IMR-90 (cell line): ENCODE results near the gene TRAPPC2L. TPM values are rescaled to one million over a fixed set of nuclear protein-coding genes. Genes with fewer than 3 reads are reported as not detected.

Experiments
- ATAC-seq: fragments of 200-7000 bp; cut with Tn5 transposase; 2 replicates; pipeline ENCODE4 v1.9.1; 2020; ENCODE audit warnings: low read depth, mild to moderate bottlenecking, moderate library complexity
- BruUV-seq: library from RNA; stranded (reverse); fragments of 400-500 nt; replicated peaks from 2 replicates; lab custom pipeline; 2021; lab: Mats Ljungman, UMichigan
- CTCF ChIA-PET: fragments of 300-600 bp; formaldehyde crosslinking; extraction: SDS; loops from one replicate; lab custom pipeline; 2021; ENCODE audit warnings: antibody characterized with exemption; lab: Yijun Ruan, JAX
- POLR2A ChIA-PET: fragments of 300-600 bp; sonication (Branson Sonifier 250); formaldehyde crosslinking; loops from one replicate; lab custom pipeline; 2022; ENCODE audit warnings: antibody characterized with exemption; ENCODE audit not compliant: unreplicated experiment; lab: Charles Lee
- DNase-seq: peaks from one replicate; pipeline ENCODE4 v3.0.0; 2013
- H2AFZ ChIP-seq: replicated peaks from 2 replicates; pipeline ENCODE3; 2013; ENCODE audit warnings: low read length, mild to moderate bottlenecking; ENCODE audit not compliant: poor library complexity
- H2AK5ac ChIP-seq: 2 replicates; pipeline ENCODE4 v1.6.1; 2013; ENCODE audit warnings: low read depth, low read length, inconsistent platforms
- H2AK9ac ChIP-seq: replicated peaks from 2 replicates; pipeline ENCODE3; 2013; ENCODE audit warnings: mild to moderate bottlenecking, low read depth, low read length, moderate library complexity; ENCODE audit not compliant: poor library complexity
- H2BK120ac ChIP-seq: 2 replicates; pipeline ENCODE4 v1.6.1; 2013; ENCODE audit warnings: low read depth, low read length, inconsistent platforms
- H2BK15ac ChIP-seq: 3 replicates; pipeline ENCODE4 v1.6.1; 2013; ENCODE audit warnings: low read depth, low read length, inconsistent platforms
- H2BK20ac ChIP-seq: 2 replicates; pipeline ENCODE4 v1.6.1; 2013; ENCODE audit warnings: low read depth, mild to moderate bottlenecking, inconsistent platforms, low read length, moderate library complexity
- H2BK5ac ChIP-seq: 2 replicates; pipeline ENCODE4 v1.6.1; 2013; ENCODE audit warnings: mild to moderate bottlenecking, low read depth, low read length, inconsistent platforms; ENCODE audit not compliant: poor library complexity, severe bottlenecking
- H3K14ac ChIP-seq: replicated peaks from 2 replicates; pipeline ENCODE4 v1.6.1; 2013; ENCODE audit warnings: low read depth, low read length, inconsistent platforms
- H3K18ac ChIP-seq: 2 replicates; pipeline ENCODE4 v1.6.1; 2013; ENCODE audit warnings: low read depth, low read length, control low read depth
- H3K23ac ChIP-seq: 2 replicates; pipeline ENCODE4 v1.6.1; 2013; ENCODE audit warnings: low read depth, low read length, inconsistent platforms
- H3K27ac ChIP-seq: 2 replicates; pipeline ENCODE4 v1.5.1; 2013; ENCODE audit warnings: mild to moderate bottlenecking, control low read depth, low read length; ENCODE audit not compliant: insufficient read depth
- H3K27me3 ChIP-seq: 2 replicates; pipeline ENCODE4 v1.6.1; 2013; ENCODE audit warnings: low read length; ENCODE audit not compliant: control insufficient read depth, insufficient read depth
- H3K36me3 ChIP-seq: 2 replicates; pipeline ENCODE4 v1.6.1; 2013; ENCODE audit warnings: low read length, mixed read lengths; ENCODE audit not compliant: control insufficient read depth, insufficient read depth
- H3K4ac ChIP-seq: 2 replicates; pipeline ENCODE4 v1.6.1; 2013; ENCODE audit warnings: low read depth, low read length, inconsistent platforms
- H3K4me1 ChIP-seq: 2 replicates; pipeline ENCODE4 v1.6.1; 2013; ENCODE audit warnings: low read length, mixed read lengths; ENCODE audit not compliant: control insufficient read depth, insufficient read depth
- H3K4me2 ChIP-seq: 2 replicates; pipeline ENCODE4 v1.6.1; 2013; ENCODE audit warnings: low read depth, mild to moderate bottlenecking, control low read depth, low read length, moderate library complexity
- H3K4me3 ChIP-seq: 2 replicates; pipeline ENCODE4 v1.5.1; 2013; ENCODE audit warnings: low read depth, mild to moderate bottlenecking, control low read depth, low read length, moderate library complexity; ENCODE audit not compliant: insufficient read depth
- H3K56ac ChIP-seq: 2 replicates; pipeline ENCODE4 v1.6.1; 2013; ENCODE audit warnings: low read length, inconsistent platforms; ENCODE audit not compliant: insufficient read depth; ENCODE audit errors: extremely low read depth
- H3K79me1 ChIP-seq, 2 experiments: 2 replicates each; pipeline ENCODE4 v1.6.1; 2013; ENCODE audit warnings: low read length in 2 of 2, inconsistent platforms in 1 of 2, low read depth in 1 of 2
- H3K9ac ChIP-seq: 2 replicates; pipeline ENCODE4 v1.6.1; 2013; ENCODE audit warnings: low read depth, low read length, control low read depth
- H3K9me1 ChIP-seq: 2 replicates; pipeline ENCODE4 v1.6.1; 2013; ENCODE audit warnings: low read length, inconsistent platforms; ENCODE audit not compliant: insufficient read depth
- H3K9me3 ChIP-seq: 2 replicates; pipeline ENCODE4 v1.6.1; 2013; ENCODE audit warnings: low read length; ENCODE audit not compliant: control insufficient read depth, insufficient read depth
- H4K20me1 ChIP-seq: 2 replicates; pipeline ENCODE4 v1.6.1; 2013; ENCODE audit warnings: low read length, inconsistent platforms; ENCODE audit not compliant: insufficient read depth
- H4K5ac ChIP-seq: 2 replicates; pipeline ENCODE4 v1.6.1; 2013; ENCODE audit warnings: mild to moderate bottlenecking, low read depth, low read length, control low read depth
- H4K8ac ChIP-seq, 2 experiments: 2 replicates each; pipeline ENCODE4 v1.6.1; 2013; ENCODE audit warnings: low read depth in 2 of 2, low read length in 2 of 2, control low read depth in 1 of 2, inconsistent platforms in 1 of 2
- H4K91ac ChIP-seq: 2 replicates; pipeline ENCODE4 v1.6.1; 2013; ENCODE audit warnings: low read depth, low read length, inconsistent platforms; ENCODE audit not compliant: insufficient read depth
- BHLHE40 ChIP-seq: fragments of 150-350 bp; IDR thresholded peaks from 2 replicates; pipeline ENCODE4 v1.6.1; 2016; ENCODE audit warnings: mild to moderate bottlenecking, low read depth, low read length
- CHD1 ChIP-seq: IDR thresholded peaks from 2 replicates; pipeline ENCODE4 v1.6.1; 2012; ENCODE audit warnings: low read depth, low read length, improper control_type of control experiment
- CTCF ChIP-seq: conservative IDR thresholded peaks from 2 replicates; pipeline ENCODE4 v1.5.1; 2012; ENCODE audit warnings: mild to moderate bottlenecking, low read depth, low read length, improper control_type of control experiment
- MAZ ChIP-seq: IDR thresholded peaks from 2 replicates; pipeline ENCODE4 v1.6.1; 2012; ENCODE audit warnings: low read depth, mild to moderate bottlenecking, low read length, improper control_type of control experiment, moderate library complexity, borderline replicate concordance
- NFE2L2 ChIP-seq: fragments of 150-350 bp; IDR thresholded peaks from 2 replicates; pipeline ENCODE4 v1.6.1; 2016; ENCODE audit warnings: low read depth, mild to moderate bottlenecking, low read length
- POLR2A ChIP-seq: IDR thresholded peaks from 2 replicates; pipeline ENCODE4 v1.6.1; 2012; ENCODE audit warnings: mild to moderate bottlenecking, low read depth, low read length
- RFX5 ChIP-seq: IDR thresholded peaks from 2 replicates; pipeline ENCODE4 v1.8.0; 2012; ENCODE audit warnings: low read depth, mild to moderate bottlenecking, low read length, moderate library complexity
- WGBS, 2 experiments: methylation state at CpG; one replicate each; pipeline versions ENCODE4 v1.1.5 to v1.1.7; 2013; ENCODE audit warnings: missing lambda C conversion rate in 2 of 2; ENCODE audit not compliant: insufficient read length in 1 of 2; ENCODE audit errors: extremely low coverage in 2 of 2; 5-methylcytosine and 5-hydroxymethylcytosine counted together
- dilution Hi-C: fragments of 300-500 bp; cut with HindIII; formaldehyde crosslinking; loops from one replicate; pipeline ENCODE4 v1.14.3; 2018; ENCODE audit warnings: low sequenced_read_pairs; ENCODE audit not compliant: unreplicated experiment
- in situ Hi-C: fragments of 300-500 bp; cut with MboI; formaldehyde crosslinking; loops from 3 replicates; pipeline ENCODE4 v1.14.3; 2019; ENCODE audit warnings: low sequenced_read_pairs, inconsistent platforms, mixed read lengths
- intact Hi-C: fragments of 100-400 bp; cut with micrococcal nuclease; formaldehyde crosslinking; loops from 2 replicates; pipeline ENCODE4 v1.10.0; 2022
- polyA plus RNA-seq, 3 experiments: library from polyadenylated mRNA; depleted of rRNA; stranded (reverse); fragments of >200 nt; gene quantifications; 2 replicates each; pipeline ENCODE4 v1.2.3, GENCODE V29; 2012; ENCODE audit warnings: low replicate concordance in 1 of 3
- total RNA-seq: library from RNA; depleted of rRNA; stranded (reverse); fragments of >200 nt; gene quantifications from 2 replicates; pipeline ENCODE4 v1.2.3, GENCODE V29; 2012

Gene TRAPPC2L
- total and polyA plus RNA-seq, 2 of the 4 experiments (the other 2 are of a cell fraction): 102 to 109 TPM

- H2AK9ac ChIP-seq: no peak overlapping the region
- H2AK5ac ChIP-seq: no peak overlapping the region
- no peak overlapping the region for H2BK20ac ChIP-seq
- H2BK5ac ChIP-seq: no peak overlapping the region
- H3K9ac ChIP-seq: no peak overlapping the region
- H3K23ac ChIP-seq: no peak overlapping the region
- H3K18ac ChIP-seq: no peak overlapping the region
- H3K9me1 ChIP-seq: no peaks in the 10 kb centered on the region
- no peaks in the 10 kb centered on the region for H4K20me1 ChIP-seq
- no peak overlapping the region for H3K56ac ChIP-seq
- dilution Hi-C loops (no loop called here), in situ Hi-C loops (no loop called here), intact Hi-C loops (no loop called here)
- H3K4ac ChIP-seq: no peak overlapping the region
- no peaks in the 10 kb centered on the region for H3K79me1 ChIP-seq
- no peak overlapping the region for H3K4me3 ChIP-seq
- TF ChIP-seq CHD1 (no peak), MAZ (no peak), NFE2L2 (no peak), BHLHE40 (no peak), POLR2A (no peak), RFX5 (no peak), CTCF (no peak)
- no TSS peak for BruUV-seq
- no peak overlapping the region for H3K14ac ChIP-seq
- no peak overlapping the region for H2BK15ac ChIP-seq
- ChIA-PET POLR2A (no interaction called here), CTCF (no interaction called here)
- H3K27ac ChIP-seq: no peak overlapping the region
- H4K5ac ChIP-seq: no peak overlapping the region
- no peak overlapping the region for H4K91ac ChIP-seq
- no peak overlapping the region for H4K8ac ChIP-seq
- DNase-seq (no peak), ATAC-seq (no peak)
- no peak overlapping the region for H2AFZ ChIP-seq
- no peaks in the 10 kb centered on the region for H3K4me1 ChIP-seq
- no peaks in the 10 kb centered on the region for H3K36me3 ChIP-seq
- 80% methylated on average over 9 of the region's 21 CpGs; no CpG with 5 or more reads in 1 of the 2 experiments for WGBS, 2 experiments
- no peak overlapping the region for H3K4me2 ChIP-seq
- no peak overlapping the region for H2BK120ac ChIP-seq
- peaks cover 8% of the 10 kb centered on the region; the same call in 1 of the 2 replicates for H3K27me3 ChIP-seq
- H3K9me3 ChIP-seq: peaks cover 2% of the 10 kb centered on the region; the same call in 1 of the 2 replicates
Observed at GRCh38 chr16:88894681-88895300, 37.9 kb downstream of the TRAPPC2L start.
